DOHH2 (cell line): Measurements from ENCODE around the gene APOE.

Experiments
- H3F3A ChIP-seq: fragments of 200-600 bp; sonication (generic), shearing (Covaris generic); 2 replicates; pipeline ENCODE4 v1.6.0; 2016; ENCODE audit warnings: antibody characterized with exemption, mild to moderate bottlenecking; ENCODE audit not compliant: control insufficient read depth, insufficient read depth
- H3K27ac ChIP-seq: fragments of 200-600 bp; sonication (generic); 2 replicates; pipeline ENCODE4 v1.5.1; 2014; ENCODE audit warnings: low read depth, mild to moderate bottlenecking, low read length, moderate library complexity
- H3K27me3 ChIP-seq: fragments of 200-600 bp; sonication (generic); 2 replicates; pipeline ENCODE4 v1.6.1; 2014; ENCODE audit warnings: mild to moderate bottlenecking, low read length, mixed read lengths; ENCODE audit not compliant: control insufficient read depth
- H3K36me3 ChIP-seq: fragments of 200-600 bp; sonication (generic); 2 replicates; pipeline ENCODE4 v1.6.1; 2014; ENCODE audit warnings: mild to moderate bottlenecking, low read length, moderate library complexity, mixed read lengths; ENCODE audit not compliant: control insufficient read depth
- H3K4me1 ChIP-seq: fragments of 200-600 bp; sonication (generic); 2 replicates; pipeline ENCODE4 v1.6.1; 2014; ENCODE audit warnings: mild to moderate bottlenecking, low read length, mixed read lengths; ENCODE audit not compliant: control insufficient read depth
- H3K4me2 ChIP-seq: fragments of 200-600 bp; sonication (generic); 2 replicates; pipeline ENCODE4 v1.6.0; 2014; ENCODE audit warnings: mild to moderate bottlenecking, low read length, moderate library complexity
- H3K4me3 ChIP-seq: fragments of 200-600 bp; sonication (generic); 2 replicates; pipeline ENCODE4 v1.5.1; 2014; ENCODE audit warnings: mild to moderate bottlenecking, low read length, mixed read lengths
- H3K79me2 ChIP-seq: fragments of 200-600 bp; sonication (generic); 2 replicates; pipeline ENCODE4 v1.6.1; 2014; ENCODE audit warnings: mild to moderate bottlenecking, low read length, mixed read lengths; ENCODE audit not compliant: control insufficient read depth
- H3K9me2 ChIP-seq: fragments of 200-600 bp; sonication (generic); replicated peaks from 2 replicates; pipeline ENCODE4 v1.6.1; 2014; ENCODE audit warnings: mild to moderate bottlenecking, low read length, mixed read lengths; ENCODE audit not compliant: control insufficient read depth
- H3K9me3 ChIP-seq: fragments of 200-600 bp; sonication (generic); 2 replicates; pipeline ENCODE4 v1.6.1; 2014; ENCODE audit warnings: antibody characterized with exemption, low read length, mixed read lengths; ENCODE audit not compliant: control insufficient read depth, insufficient read depth
- H4K20me1 ChIP-seq: fragments of 200-600 bp; sonication (generic); 2 replicates; pipeline ENCODE4 v1.6.0; 2014; ENCODE audit warnings: low read depth, mild to moderate bottlenecking, antibody characterized with exemption, low read length, moderate library complexity; ENCODE audit not compliant: control insufficient read depth, insufficient read depth
- EZH2phosphoT487 ChIP-seq: fragments of 200-600 bp; sonication (generic); IDR thresholded peaks from 2 replicates; pipeline ENCODE4 v1.6.1; 2017; ENCODE audit warnings: borderline replicate concordance, mild to moderate bottlenecking, antibody characterized with exemption, low read length, moderate library complexity, mixed read lengths
- TF ChIP-seq, protein P1 (sequence below): fragments of 200-600 bp; sonication (generic); IDR thresholded peaks from one replicate; pipeline ENCODE4 v1.5.1; 2014; ENCODE audit warnings: antibody characterized with exemption, mild to moderate bottlenecking, low read depth, low read length; ENCODE audit not compliant: poor library complexity, severe bottlenecking

Gene APOE

GRCh38 chr19:44897835-44898234 is 7.8 kb upstream of the APOE start:
- TF ChIP-seq, protein P1, sequence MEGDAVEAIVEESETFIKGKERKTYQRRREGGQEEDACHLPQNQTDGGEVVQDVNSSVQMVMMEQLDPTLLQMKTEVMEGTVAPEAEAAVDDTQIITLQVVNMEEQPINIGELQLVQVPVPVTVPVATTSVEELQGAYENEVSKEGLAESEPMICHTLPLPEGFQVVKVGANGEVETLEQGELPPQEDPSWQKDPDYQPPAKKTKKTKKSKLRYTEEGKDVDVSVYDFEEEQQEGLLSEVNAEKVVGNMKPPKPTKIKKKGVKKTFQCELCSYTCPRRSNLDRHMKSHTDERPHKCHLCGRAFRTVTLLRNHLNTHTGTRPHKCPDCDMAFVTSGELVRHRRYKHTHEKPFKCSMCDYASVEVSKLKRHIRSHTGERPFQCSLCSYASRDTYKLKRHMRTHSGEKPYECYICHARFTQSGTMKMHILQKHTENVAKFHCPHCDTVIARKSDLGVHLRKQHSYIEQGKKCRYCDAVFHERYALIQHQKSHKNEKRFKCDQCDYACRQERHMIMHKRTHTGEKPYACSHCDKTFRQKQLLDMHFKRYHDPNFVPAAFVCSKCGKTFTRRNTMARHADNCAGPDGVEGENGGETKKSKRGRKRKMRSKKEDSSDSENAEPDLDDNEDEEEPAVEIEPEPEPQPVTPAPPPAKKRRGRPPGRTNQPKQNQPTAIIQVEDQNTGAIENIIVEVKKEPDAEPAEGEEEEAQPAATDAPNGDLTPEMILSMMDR, result no peak
- TF ChIP-seq EZH2phosphoT487, result no peak
- Histone ChIP-seq H4K20me1 (peaks cover 4% of the 10 kb centered on the region), H3F3A (no peaks in the 10 kb centered on the region), H3K4me2 (no peak overlapping the region), H3K9me3 (no peaks in the 10 kb centered on the region), H3K4me1 (peaks cover 2% of the 10 kb centered on the region; the same call in 1 of the 2 replicates), H3K27ac (no peak overlapping the region), H3K9me2 (no peaks in the 10 kb centered on the region), H3K27me3 (no peaks in the 10 kb centered on the region), H3K79me2 (peaks cover 34% of the 10 kb centered on the region), H3K4me3 (no peak overlapping the region), H3K36me3 (peaks cover 83% of the 10 kb centered on the region)

DNA sequence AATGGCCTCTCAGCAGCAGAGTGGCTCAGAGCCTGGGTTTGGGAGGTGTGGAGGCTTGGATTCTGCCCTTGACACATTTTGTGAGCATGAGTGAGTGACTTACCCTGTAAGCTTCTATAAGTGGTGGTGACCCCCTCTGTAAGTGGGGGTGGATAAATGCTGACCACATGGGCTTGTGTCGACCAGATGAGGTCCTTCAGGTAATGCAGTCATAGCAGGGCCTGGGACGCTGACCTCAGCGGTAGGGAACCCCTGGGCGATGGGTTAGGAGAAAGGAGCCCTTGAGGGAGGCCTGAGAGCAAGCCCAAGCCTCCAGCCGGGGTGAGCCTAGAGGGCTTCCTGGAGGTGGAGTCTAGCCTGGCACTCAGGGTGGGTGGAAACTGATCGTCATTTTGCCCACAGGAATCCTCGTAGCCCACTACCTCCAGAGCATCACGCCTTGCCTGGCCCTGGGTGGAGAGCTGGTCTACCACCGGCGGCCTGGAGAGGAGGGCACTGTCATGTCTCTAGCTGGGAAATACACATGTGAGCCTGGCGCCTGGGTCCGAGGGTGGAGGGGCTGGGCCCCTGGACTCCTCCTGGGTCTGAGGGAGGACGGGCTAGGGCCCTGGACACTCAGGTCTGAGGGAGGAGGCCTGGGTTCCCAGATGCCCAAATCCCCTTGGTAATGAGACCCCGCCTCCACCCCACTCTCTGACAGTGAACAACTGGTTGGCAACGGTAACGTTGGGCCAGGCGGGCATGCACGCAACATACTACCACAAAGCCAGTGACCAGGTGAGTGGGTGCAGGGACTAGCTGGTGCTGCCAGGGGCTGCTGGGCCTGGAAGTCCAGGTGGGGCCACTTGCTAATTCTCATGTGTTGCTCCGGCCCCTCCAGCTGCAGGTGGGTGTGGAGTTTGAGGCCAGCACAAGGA is 5.0 kb upstream of the APOE start:
- H3K79me2 ChIP-seq, result peaks cover 15% of the 10 kb centered on the region; the same call in 1 of the 2 replicates
- peaks cover 2% of the 10 kb centered on the region for H3F3A ChIP-seq
- no peak overlapping the region for H3K4me3 ChIP-seq
- no peak overlapping the region for H3K27ac ChIP-seq
- peaks cover 10% of the 10 kb centered on the region; the same call in 1 of the 2 replicates for H4K20me1 ChIP-seq
- peaks cover 69% of the 10 kb centered on the region for H3K36me3 ChIP-seq
- H3K27me3 ChIP-seq, result peaks cover 4% of the 10 kb centered on the region
- TF ChIP-seq, protein P1, result no peak
- no peak for TF ChIP-seq EZH2phosphoT487
- H3K4me1 ChIP-seq, result peaks cover 5% of the 10 kb centered on the region; the same call in 1 of the 2 replicates
- no peaks in the 10 kb centered on the region for H3K9me2 ChIP-seq
- no peak overlapping the region for H3K4me2 ChIP-seq
- H3K9me3 ChIP-seq, result no peaks in the 10 kb centered on the region

DNA sequence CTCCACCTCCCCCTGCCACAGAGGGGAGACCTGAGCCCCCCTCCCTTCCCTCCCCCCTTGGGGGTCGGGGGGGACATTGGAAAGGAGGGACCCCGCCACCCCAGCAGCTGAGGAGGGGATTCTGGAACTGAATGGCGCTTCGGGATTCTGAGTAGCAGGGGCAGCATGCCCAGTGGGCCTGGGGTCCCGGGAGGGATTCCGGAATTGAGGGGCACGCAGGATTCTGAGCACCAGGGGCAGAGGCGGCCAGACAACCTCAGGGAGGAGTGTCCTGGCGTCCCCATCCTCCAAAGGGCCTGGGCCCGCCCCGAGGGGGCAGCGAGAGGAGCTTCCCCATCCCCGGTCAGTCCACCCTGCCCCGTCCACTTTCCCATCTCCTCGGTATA is 2.4 kb upstream of the APOE start:
- Histone ChIP-seq H3K27ac (no peak overlapping the region), H3K4me2 (no peak overlapping the region), H3K4me3 (no peak overlapping the region)

More for the DNA sequence above, 2.4 kb upstream of the APOE start:
- Histone ChIP-seq H3K4me1 (peaks cover 13% of the 10 kb centered on the region), H3K9me2 (no peaks in the 10 kb centered on the region), H3K9me3 (no peaks in the 10 kb centered on the region), H3K79me2 (no peaks in the 10 kb centered on the region), H3K36me3 (peaks cover 44% of the 10 kb centered on the region), H4K20me1 (peaks cover 10% of the 10 kb centered on the region; the same call in 1 of the 2 replicates), H3K27me3 (peaks cover 14% of the 10 kb centered on the region), H3F3A (peaks cover 2% of the 10 kb centered on the region)
- no peak for TF ChIP-seq EZH2phosphoT487
- TF ChIP-seq, protein P1, result no peak
